Measurements from ENCODE around the gene DUSP18.

DNA sequence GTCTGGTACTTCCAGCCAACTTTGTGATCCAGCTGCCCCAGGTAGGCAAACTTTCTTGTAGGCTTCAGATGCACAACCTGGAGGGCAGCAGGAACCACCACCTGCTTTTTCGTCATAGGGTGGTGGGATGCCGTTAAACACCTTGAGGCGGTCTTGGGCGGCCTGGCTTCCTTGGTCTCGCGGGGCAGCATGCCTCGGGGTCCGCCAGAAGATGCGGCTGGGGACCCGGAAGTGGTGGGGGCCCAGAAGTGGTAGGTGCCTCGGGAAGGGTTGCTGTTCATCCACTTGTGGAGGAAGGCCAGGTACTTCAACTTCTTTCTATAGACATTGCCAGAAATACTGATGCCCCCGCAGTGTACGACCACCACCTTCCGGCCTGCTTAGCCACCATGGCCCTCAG is 13.3 kb downstream of the DUSP18 start:
- TF ChIP-seq, protein P1, sequence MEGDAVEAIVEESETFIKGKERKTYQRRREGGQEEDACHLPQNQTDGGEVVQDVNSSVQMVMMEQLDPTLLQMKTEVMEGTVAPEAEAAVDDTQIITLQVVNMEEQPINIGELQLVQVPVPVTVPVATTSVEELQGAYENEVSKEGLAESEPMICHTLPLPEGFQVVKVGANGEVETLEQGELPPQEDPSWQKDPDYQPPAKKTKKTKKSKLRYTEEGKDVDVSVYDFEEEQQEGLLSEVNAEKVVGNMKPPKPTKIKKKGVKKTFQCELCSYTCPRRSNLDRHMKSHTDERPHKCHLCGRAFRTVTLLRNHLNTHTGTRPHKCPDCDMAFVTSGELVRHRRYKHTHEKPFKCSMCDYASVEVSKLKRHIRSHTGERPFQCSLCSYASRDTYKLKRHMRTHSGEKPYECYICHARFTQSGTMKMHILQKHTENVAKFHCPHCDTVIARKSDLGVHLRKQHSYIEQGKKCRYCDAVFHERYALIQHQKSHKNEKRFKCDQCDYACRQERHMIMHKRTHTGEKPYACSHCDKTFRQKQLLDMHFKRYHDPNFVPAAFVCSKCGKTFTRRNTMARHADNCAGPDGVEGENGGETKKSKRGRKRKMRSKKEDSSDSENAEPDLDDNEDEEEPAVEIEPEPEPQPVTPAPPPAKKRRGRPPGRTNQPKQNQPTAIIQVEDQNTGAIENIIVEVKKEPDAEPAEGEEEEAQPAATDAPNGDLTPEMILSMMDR (IDR thresholded peaks at IDR 0.05; ENCODE audit: insufficient read depth, low read length, poor library complexity, severe bottlenecking) = no peak
- no peak for TF ChIP-seq EZH2phosphoT487 (conservative IDR thresholded peaks at IDR 0.05; ENCODE audit: low read length)
